ENCODE data around the gene PCDHA13.

DNA sequence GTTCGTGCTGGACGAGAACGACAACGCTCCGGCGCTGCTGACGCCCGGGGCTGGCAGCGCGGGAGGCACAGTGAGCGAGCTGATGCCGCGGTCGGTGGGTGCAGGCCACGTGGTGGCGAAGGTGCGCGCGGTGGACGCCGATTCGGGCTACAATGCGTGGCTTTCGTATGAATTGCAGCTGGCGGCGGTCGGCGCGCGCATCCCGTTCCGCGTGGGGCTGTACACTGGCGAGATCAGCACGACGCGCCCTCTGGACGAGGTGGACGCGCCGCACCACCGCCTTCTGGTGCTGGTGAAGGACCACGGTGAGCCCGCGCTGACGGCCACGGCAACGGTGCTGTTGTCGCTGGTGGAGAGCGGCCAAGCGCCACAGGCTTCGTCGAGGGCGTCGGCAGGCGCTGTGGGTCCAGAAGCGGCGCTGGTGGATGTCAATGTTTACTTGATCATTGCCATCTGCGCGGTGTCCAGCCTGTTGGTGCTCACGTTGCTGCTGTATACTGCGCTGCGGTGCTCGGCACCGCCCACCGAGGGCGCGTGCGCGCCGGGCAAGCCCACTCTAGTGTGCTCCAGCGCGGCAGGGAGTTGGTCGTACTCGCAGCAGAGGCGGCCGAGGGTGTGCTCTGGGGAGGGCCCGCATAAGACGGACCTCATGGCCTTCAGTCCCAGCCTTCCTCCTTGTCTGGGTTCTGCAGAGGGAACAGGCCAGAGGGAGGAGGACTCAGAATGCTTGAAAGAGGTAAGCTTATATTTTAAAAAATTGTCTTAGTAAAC is 2.2 kb downstream of the PCDHA13 start:
- no peak for TF ChIP-seq EP300 (IDR thresholded peaks at IDR 0.05)
- TF ChIP-seq, protein P1, sequence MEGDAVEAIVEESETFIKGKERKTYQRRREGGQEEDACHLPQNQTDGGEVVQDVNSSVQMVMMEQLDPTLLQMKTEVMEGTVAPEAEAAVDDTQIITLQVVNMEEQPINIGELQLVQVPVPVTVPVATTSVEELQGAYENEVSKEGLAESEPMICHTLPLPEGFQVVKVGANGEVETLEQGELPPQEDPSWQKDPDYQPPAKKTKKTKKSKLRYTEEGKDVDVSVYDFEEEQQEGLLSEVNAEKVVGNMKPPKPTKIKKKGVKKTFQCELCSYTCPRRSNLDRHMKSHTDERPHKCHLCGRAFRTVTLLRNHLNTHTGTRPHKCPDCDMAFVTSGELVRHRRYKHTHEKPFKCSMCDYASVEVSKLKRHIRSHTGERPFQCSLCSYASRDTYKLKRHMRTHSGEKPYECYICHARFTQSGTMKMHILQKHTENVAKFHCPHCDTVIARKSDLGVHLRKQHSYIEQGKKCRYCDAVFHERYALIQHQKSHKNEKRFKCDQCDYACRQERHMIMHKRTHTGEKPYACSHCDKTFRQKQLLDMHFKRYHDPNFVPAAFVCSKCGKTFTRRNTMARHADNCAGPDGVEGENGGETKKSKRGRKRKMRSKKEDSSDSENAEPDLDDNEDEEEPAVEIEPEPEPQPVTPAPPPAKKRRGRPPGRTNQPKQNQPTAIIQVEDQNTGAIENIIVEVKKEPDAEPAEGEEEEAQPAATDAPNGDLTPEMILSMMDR (IDR thresholded peaks at IDR 0.05): no peak
